Activated CD4-positive, alpha-beta T cell treated with anti-CD3 and anti-CD28 coated beads, Interleukin-2, Interleukin-4, amounts not matched to agents 100 ng/mL and 50 ng/mL, durations not matched to agents 16 hours and 8 hours (primary cell): ENCODE data around the gene AHDC1.
"Not testable (repeated sequence)": the region's sequence is repeated elsewhere in the genome, so short reads cannot be mapped to it uniquely, and the experiment has no call there.

Experiments
- DNase-seq: peaks from one replicate; pipeline ENCODE4 v3.0.0-alpha.2; 2020; ENCODE audit warnings: low spot score

AHDC1 gene

DNA sequence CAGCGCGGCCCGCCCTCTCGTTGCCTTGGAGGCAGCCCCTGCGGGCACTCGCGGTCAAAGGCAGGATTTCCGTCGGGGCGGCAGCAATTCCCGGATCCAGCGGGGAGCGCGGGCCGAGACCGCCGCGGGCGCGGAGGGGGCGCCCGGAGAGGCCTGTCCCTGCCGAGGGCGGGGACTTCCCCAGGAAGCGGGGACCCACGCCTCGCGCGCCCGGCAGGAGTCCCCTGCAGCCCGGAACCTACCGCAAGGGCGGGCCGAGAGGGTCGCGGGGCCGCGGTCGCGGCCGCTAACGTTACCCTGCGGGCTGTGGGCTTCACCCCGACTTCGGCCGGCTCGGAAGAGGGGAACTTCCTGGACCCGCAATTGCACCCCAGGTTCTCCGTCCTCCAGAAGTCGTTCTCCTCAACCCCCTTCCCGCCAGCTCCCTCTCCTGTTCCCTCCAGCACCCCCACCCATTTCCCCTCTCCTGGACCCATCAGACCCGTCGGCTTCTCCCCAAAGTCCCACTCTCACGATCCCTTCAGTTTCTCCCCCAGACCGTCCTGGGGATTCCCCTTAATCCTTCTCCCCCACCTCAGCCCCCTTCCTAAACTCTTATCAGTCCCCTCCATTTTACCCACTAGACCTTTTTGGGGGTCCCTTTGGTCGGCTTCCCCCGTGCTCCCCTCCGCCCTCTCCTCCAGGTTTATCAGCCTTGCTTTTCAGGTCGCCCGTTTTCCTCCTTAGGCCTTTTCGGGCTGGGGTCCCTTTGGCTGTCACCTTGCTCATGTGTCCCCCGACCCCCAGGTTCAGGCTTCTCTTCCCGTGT is 30.4 kb upstream of the AHDC1 start:
- DNase-seq, result no peak

DNA sequence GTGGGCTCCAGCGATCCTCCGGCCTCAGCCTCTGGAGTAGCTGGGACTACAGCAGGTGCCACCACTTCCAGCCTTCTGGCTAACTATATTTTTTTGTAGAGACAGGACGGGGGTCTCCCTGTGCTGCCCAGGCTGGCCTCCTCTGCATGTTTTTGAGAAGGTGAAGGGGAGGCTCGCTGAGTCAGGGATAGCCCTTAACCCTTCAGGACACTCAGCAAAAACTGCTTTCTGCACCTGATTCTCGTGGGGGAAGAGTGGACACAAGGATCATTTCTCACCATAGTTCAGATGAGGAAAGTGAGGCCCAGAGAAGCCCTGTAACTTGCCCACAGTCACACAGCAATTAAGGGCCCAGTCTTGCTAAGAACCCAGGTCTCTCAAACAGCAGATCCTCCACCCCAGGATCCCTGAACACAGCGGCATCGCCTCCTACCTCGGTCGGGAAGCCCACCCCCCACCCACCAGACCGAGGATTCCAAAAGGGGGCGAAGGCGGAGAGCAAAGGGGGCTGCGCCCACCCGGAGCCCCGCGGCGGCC is 29.8 kb upstream of the AHDC1 start:
- no peak for DNase-seq

DNA sequence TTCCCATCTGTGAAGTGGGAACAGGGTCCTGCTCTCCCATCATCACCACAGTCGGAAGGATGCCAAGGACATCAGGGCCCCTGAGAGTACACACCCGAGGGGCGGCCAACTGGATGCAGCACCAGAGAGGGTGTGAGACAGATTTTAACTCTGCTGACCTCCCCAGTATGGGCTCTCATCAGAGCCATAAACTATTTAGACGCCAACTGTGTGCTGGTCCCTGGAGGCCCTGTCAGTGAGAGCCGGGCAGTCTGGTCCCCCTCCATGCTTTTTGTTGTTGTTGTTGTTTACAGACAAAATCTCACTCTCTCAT is 29.3 kb upstream of the AHDC1 start:
- no peak for DNase-seq

DNA sequence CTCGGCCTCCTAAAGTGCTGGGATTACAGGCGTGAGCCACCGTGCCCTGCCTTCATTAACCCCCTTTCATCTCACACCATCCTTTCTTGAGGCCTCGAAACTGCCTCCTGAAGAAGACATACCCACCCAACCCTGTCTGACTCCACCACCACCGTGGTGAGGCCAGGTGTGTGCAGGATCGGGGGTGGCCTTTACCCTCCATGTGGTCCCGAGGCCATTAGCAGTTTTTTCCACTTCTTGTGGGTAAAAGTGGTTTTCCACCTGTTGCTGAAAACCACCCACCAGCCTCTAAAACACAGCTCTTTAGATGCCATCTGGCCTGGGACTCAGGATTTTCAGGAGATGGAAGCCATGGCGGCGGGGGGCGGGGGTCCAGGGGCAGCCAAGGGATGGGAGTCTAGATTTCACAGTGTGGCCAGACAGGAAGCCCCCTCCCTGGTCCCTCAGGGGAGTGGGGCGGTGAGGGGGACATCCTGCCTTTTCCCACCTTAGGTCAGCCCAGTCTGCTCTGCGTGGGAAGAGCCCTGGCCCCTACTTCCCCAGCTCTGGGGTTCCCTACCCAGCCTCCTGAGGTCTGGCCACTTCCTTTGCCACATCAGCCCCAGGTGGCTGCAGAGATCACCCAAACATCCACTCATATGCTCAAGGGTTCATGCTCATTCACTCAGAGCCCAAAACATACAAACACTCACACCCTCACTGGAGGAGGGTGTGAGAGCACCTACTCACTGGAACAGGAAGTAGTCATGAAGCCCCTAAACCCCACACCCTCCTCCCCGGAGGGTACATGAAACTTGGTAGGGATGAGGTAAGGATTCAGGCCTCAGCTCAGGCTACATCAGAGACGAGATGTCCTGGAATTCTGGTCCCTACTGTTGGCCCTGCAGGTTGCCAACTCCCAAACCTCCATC is 28.7 kb upstream of the AHDC1 start:
- DNase-seq, result peak; percentile 61

DNA sequence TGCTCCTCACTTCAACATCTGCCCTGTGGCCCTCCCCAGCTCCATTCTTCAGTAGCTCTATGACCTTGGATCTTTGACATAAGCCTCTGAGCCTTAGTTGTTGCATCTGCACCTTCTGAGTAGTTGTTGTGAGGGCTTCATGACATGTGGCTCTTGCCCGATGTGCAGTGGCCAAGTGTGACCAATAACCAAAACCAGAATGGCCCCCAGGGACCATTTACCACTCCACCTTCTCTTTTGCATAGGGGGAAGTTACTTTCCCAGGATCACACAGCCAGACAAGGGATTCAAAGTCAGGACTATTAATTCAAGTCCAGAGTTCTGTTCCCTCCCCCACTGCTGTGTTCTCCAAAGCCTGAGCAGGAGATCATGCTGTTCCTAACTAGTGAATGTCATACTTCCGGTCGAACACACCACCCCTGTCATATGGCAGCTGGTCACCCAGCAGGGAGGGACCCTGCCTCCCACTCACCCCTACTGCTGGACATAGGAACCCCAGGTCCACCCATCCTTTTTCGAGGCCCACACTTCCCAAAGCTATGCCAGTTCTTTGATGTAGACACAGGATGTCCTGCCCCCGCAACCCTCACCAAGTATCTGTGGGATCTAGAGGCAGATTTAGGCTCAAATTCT is 27.0 kb upstream of the AHDC1 start:
- DNase-seq, result no peak

DNA sequence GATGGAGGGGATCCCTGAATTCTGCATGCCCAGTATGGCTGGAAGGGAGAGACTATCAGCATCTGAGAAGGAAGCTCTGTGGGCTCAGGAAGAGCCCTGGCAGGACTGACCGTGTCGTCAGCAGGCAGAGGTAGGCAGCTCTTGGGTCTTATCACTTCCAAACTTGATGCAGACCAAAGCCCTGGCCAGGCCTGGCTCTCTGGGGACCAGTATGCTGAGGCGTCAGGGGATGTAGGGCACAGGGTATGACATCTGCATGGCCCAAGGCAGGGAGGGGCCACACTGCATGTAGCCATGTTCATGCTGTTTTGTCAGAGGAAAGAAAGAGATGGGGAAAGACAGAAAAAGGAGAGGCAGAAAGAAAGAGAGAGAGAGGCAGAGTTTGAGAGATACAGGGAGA is 24.8 kb upstream of the AHDC1 start:
- DNase-seq, result no peak

DNA sequence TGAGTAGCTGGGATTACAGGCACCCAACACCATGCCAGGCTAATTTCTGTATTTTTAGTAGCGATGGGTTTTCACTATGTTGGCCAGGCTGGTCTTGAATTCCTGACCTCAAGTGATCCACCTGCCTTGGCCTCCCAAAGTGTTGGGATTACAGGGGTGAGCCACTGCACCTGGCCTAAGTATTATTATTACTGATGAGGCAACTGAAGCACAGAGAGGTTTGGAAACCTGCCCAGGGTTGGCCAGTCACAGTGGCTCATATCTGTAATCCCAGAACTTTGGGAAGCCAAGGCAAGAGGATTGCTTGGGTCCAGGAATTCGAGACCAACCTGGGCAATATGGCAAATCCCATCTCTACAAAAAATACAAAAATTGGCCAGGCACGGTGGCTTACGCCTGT is 23.8 kb upstream of the AHDC1 start:
- not testable (repeated sequence) for DNase-seq

DNA sequence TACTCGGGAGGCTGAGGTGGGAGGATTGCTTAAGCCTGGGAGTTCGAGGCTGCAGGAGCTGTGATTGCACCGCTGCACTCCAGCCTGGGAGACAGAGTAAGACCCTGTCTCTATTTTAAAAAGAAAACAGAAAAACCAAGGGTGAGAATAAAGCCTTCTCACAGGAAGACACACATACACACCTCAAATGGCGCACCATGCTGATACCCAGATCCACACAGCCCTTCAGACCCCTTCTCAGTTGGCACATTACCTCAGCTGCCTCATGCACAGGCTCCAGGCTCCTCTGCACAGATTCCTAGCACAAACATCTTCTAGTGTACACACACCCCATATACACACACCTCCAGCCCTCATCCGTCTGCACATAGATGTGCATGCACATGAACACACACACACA is 23.1 kb upstream of the AHDC1 start:
- DNase-seq, result no peak

DNA sequence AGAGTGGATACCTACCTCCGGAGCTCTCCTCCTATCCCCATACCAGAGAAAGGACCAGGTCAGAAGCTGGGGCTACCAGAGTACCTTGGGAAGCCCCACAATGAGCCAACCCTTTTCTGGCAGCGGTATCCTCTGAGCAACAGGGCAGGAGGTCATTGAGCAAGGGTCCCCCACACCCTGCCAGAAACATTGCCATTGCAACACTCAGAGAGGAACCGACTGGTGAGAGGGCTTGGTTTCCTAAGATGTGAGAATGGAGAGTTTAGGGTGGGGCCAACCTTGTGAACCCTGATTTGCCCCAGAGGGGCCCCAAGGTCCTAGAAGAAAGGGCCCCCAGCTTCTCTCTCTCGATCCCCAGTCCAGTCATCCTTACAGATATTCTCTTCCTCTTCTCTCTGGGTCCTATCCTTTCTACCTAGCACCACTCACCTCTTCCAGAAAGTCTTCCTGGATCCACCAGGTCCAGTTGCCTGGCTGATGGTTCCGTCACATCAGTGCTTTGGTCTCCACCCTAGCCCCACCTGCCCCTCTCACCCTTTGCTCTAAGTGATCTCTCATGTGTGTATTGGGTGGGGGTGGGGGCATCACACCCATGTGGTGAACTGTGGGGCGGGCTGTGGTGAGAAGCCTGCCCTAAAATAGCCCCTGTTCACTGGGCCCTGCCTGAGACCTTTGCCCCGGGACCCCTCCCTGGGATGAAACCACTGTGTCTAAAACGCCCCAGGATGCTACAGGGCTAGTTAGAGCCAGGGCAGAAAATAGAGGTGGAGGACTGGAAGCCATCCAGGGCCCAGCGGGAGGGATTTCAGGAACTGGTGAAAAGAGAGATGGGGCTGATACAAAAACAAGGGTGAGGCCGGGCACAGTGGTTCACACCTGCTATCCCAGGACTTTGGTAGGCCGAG is 22.3 kb upstream of the AHDC1 start:
- no peak for DNase-seq

DNA sequence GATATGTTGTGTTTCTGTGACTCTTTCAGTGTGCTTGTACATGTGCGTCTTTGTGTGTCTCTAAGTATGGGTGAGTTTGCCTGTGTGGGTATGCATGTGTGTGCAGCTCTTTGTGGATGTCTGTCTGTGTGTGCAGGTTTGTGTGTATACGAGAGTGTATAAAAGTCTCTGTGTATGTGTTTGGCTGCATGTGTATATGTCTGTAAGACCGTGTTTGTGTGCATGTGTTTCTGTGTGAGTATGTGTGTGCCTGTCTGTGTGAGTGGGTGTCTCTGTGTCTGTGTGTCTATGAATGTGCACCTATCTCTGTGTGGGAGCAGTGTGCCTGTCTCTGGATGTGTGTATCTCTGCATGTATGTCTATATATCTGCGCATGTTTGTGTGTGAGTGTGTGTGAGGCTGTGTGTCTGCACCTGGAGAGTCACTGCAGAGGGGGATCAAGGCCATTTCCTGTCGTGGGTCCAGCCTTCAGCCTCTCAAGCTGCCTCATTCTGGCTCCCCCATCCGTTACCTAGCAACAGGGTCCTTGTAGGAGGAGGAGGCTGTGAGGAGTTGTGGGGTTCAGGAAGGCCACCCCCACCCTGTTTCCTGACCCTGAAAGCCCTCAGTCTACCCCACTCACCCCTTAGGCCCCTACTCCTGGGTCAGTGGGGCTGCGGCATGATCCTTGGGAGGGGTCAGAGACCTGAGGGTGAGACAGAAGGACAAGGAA is 20.7 kb upstream of the AHDC1 start:
- DNase-seq, result no peak

DNA sequence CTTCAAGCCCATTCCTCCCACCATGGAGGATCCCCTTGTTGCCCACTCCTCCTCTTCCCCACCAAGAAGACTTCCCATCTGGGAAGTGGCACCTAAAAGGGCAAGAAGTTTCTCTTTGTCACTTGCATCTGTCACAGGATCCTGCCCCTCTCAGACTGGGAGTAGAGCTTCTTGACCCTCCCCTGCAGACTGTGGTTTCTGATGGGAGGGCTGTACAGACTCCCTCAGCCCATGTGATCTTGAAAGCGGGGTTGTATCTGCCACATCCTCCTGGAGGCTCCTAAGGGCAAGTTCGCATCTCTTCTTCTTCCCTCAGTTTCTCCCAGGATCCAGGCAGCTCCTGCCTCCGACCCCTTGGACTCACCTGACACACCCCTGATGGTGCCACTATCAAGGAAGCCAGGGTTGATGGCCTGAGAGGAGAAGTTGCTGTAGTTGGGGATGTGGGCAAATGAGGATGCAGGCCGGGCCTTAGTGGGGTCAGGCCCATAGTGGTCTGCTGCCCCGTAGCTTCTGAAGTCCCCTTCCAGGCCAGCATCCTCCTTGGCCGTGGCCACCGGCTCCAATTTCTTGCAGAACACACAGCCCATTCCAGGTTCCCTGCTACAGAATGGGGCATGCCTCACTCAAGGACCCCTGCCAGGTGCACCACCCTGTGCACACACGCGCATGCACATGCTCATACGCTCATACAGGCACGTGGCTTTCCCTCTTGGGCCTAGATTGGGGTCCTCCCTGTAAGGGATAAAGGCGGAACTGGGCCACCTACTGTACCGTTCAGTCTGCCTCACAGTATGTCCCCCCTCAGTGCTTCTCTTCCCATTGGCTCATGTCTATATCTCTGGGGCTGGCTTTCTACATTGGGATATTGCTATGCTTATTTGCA is 19.6 kb upstream of the AHDC1 start:
- DNase-seq, result no peak

DNA sequence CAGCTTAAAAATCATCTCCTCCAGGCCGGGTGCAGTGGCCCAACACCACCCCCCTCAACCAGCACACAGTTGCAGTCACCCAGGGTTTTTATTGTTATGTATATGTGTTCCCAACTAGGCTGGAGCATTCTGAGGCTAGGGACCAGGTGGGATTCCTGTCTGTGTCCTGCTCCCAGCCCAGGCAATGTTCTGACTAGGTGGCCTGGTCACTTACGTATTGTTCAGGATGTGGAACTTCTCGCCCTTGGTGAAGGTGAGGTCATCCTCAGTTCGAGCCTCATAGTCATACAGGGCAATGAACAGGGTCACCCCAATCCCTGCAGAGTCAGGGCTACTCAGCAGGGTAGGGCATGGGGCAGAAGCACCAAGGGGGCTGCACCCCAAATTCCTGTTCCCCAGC is 18.9 kb upstream of the AHDC1 start:
- no peak for DNase-seq

DNA sequence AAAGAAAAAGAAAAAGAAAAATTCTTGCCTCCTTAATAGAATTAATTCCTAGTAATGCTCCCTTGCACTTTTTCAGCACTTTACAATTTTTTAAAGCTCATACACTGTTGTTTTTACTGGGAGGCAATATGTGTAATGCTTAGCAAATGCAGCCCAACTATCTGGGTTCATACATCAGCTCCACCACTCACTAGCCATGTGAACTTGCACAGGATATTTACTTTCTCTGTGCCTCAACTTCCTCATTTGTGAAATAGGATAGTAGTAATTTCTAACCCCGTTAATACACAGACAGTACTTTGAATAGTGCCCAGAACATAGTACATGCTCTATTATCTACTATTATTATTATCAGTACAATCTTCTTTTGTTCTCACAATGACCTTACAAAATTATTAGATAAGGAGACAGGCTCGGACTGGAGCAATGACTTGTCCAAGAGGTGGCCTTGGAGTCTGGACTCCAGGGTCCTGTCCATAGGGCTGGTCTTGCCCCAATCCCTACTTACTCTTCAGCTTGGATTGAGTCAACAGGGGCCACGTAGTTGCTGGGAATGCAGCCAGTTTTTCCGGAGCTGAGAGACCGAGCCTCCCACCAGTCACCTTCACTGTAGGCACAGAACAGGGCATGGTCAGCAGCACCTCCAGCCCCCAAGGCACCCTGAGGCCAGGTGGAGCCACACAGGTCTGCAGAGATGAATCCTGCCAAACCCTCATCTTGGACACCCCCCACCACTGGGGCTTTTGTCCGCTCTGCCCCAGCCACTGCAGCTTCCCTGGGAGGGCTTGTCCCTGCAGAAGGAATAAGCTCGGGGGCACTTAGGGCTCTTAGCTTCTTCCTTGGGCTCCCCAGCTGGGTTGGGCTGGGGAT is 17.3 kb upstream of the AHDC1 start:
- no peak for DNase-seq

DNA sequence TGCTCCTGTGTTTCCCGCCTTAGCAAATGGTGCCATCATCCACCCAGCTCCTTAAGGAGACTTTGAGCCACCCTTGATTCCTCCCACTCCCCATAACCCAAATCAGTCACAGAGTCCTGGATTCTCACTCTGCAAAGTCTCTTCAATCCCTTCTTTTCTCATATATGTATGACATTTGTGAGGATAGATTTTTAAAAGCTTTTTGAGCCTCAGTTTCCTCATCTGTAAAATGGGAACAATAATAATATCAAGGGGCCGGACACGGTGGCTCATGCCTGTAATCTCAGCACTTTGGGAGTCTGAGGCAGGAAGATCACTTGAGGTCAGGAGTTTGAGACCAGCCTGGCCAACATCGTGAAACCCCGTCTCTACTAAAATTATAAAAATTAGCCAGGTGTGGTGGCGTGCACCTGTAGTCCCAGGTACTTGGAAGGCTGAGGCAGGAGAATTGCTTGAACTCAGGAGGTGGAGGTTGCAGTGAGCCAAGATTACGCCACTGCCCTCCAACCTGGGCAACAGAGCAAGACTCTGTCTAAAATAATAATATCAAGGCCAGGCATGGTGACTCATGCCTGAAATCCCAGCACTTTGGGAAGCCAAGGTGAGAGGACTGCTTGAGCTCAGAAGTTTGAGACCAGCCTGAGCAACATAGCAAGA is 16.0 kb upstream of the AHDC1 start:
- DNase-seq, result not testable (repeated sequence)

DNA sequence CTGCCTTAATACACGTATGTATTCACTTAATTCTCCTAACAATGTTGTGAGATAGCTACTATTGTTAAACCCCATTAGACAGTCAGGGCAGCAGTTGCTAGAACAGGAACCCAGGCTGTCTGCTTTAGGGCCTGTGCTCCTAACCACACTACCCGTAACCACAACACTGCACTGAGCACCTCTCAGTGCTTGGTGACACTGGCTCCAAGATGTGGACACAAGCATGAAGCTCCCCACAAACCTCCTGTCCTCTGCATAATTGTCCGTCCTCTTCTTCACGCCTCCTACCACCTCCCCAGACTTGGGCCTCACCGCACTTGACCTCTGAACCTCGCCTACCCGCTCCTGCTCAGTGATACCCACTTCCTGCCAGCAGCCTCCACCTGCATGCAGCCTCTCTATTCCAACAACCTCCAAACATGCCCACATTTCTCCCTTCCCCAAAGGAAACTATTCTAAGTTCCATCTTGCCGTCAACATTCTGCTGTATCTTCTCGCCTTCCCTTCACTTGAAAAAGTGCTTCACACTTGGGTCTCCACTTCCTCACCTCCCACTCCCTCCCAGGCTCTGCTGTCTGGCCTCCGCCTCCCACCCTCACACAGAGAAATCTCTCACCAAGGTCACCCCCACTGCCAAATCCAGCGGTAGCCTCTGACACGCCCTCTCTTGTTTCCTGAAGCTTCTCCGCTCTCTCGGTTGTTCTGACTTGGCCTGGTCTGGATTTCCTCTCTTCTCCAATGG is 14.6 kb upstream of the AHDC1 start:
- DNase-seq, result peak; percentile 28

DNA sequence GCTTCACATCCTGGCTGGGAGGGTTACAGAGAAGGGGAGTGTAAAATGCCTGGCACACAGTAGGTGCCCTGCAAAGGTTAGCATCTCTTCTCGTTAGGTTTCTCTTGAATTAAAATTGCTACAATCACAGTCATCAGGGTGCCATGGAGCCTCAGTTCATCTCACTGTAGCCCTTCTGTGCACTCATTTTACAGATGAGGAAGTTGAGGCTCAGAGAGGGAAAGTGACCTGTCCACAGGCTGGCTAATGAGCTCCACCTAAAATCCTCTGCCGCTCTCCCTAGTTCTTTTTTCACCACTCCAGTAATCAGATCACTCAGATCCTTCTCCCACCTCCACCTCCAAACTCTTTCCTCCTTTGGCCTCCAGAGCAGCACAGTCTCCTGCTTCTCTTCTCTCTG is 13.5 kb upstream of the AHDC1 start:
- DNase-seq, result no peak

DNA sequence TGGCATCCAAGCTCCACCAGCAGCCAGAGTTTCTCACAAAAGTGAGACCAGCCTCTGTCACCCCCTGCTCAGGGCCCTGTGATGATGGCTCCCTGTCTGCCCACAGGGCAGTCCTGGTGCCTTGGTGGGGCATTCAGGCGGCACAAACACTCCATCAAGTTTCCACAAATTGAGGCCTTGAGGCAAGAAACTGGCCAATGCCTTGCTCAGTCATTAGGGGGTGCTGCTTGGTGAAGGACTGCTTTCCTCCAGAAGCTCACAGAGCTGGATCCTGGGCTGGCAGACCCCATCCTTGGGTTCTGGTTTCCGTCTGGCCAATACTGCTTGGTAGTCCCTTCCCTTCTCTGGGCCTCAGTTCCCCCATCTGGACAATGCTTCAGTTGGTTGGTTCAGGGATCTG is 12.5 kb upstream of the AHDC1 start:
- no peak for DNase-seq
